Cardiac muscle cell (in vitro differentiated cells and primary cell): ENCODE data around the gene MANBA. TPM values are rescaled to one million over a fixed set of nuclear protein-coding genes. Genes with fewer than 3 reads are reported as not detected.

Source experiments
- DNase-seq, 2 donors: peaks; one replicate each; pipeline versions ENCODE4 v3.0.0 to v3.0.0-alpha.2; 2010 to 2017; ENCODE audit warnings: low read depth in 1 of 2, low spot score in 1 of 2
- H3K27ac ChIP-seq: fragments of 200-600 bp; sonication (generic); 2 replicates; pipeline ENCODE4 v1.5.1; 2016
- H3K27me3 ChIP-seq: fragments of 200-600 bp; sonication (generic); 2 replicates; pipeline ENCODE4 v1.6.0; 2016; ENCODE audit warnings: control low read depth
- H3K36me3 ChIP-seq: fragments of 200-600 bp; sonication (generic); 2 replicates; pipeline ENCODE4 v1.5.1; 2016; ENCODE audit warnings: control low read depth
- H3K4me1 ChIP-seq: fragments of 200-600 bp; sonication (generic); 2 replicates; pipeline ENCODE4 v1.8.1; 2017; ENCODE audit warnings: low read depth, mild to moderate bottlenecking, mixed run types
- H3K4me3 ChIP-seq: fragments of 200-600 bp; sonication (generic); 2 replicates; pipeline ENCODE4 v1.5.1; 2016; ENCODE audit warnings: mild to moderate bottlenecking
- H3K9me3 ChIP-seq: fragments of 200-600 bp; sonication (generic); 2 replicates; pipeline ENCODE4 v1.5.1; 2017; ENCODE audit warnings: low read depth, mild to moderate bottlenecking, control low read depth
- CTCF ChIP-seq: IDR thresholded peaks from 2 replicates; pipeline ENCODE4 v1.5.1; 2012; ENCODE audit warnings: low read depth, mild to moderate bottlenecking, low read length
- polyA plus RNA-seq: library from polyadenylated mRNA; unstranded; fragments of >200 nt; fragmentation: Nextera tagmentation; extraction: Ambion mirVana; gene quantifications from 2 replicates; pipeline ENCODE4 v1.2.1, GENCODE V29; 2016
- total RNA-seq: library from RNA; depleted of rRNA; stranded (reverse); fragments of >200 nt; gene quantifications from 2 replicates; pipeline ENCODE4 v1.2.3, GENCODE V29; 2016

Gene MANBA
- total and polyA plus RNA-seq, 2 experiments from 2014 or later = 49.5 to 82.3 TPM

- DNase-seq = peak in 1 of 2 donors; percentile 25
- peak; percentile 31 for TF ChIP-seq CTCF
- Histone ChIP-seq H3K9me3 (no peaks in the 10 kb centered on the region), H3K27me3 (no peaks in the 10 kb centered on the region), H3K4me3 (no peak overlapping the region), H3K27ac (no peak overlapping the region), H3K36me3 (peaks cover 45% of the 10 kb centered on the region), H3K4me1 (no peaks in the 10 kb centered on the region)
Measured at GRCh38 chr4:102610007-102610406, 150.8 kb downstream of the MANBA start.

GRCh38 chr4:102608190-102608589 lies 152.6 kb downstream of the MANBA start:
- DNase-seq = no peak
- H3K9me3 ChIP-seq = no peaks in the 10 kb centered on the region
- H3K27ac ChIP-seq = no peak overlapping the region
- H3K36me3 ChIP-seq = peaks cover 47% of the 10 kb centered on the region
- no peak for TF ChIP-seq CTCF
- no peak overlapping the region for H3K4me3 ChIP-seq
- no peaks in the 10 kb centered on the region for H3K27me3 ChIP-seq
- no peaks in the 10 kb centered on the region for H3K4me1 ChIP-seq

- Histone ChIP-seq H3K4me3 (no peak overlapping the region), H3K9me3 (no peaks in the 10 kb centered on the region), H3K27ac (no peak overlapping the region), H3K4me1 (no peaks in the 10 kb centered on the region), H3K36me3 (peaks cover 39% of the 10 kb centered on the region), H3K27me3 (no peaks in the 10 kb centered on the region)
- no peak for DNase-seq
- TF ChIP-seq CTCF = no peak
Measured at GRCh38 chr4:102606846-102607450, 153.8 kb downstream of the MANBA start.

GRCh38 chr4:102606261-102606660 lies 154.5 kb downstream of the MANBA start:
- Histone ChIP-seq H3K4me3 (no peak overlapping the region), H3K27me3 (no peaks in the 10 kb centered on the region), H3K27ac (no peak overlapping the region), H3K9me3 (no peaks in the 10 kb centered on the region), H3K36me3 (peaks cover 32% of the 10 kb centered on the region), H3K4me1 (no peaks in the 10 kb centered on the region)
- DNase-seq = no peak
- TF ChIP-seq CTCF = no peak

- no peaks in the 10 kb centered on the region for H3K9me3 ChIP-seq
- H3K4me1 ChIP-seq = peaks cover 9% of the 10 kb centered on the region
- H3K27ac ChIP-seq = no peak overlapping the region
- no peaks in the 10 kb centered on the region for H3K27me3 ChIP-seq
- H3K36me3 ChIP-seq = peaks cover 20% of the 10 kb centered on the region
- TF ChIP-seq CTCF = no peak
- no peak for DNase-seq
- no peak overlapping the region for H3K4me3 ChIP-seq
Measured at GRCh38 chr4:102604222-102604940, 156.4 kb downstream of the MANBA start.
